ENCODE measurements around the gene RADIL.

DNA sequence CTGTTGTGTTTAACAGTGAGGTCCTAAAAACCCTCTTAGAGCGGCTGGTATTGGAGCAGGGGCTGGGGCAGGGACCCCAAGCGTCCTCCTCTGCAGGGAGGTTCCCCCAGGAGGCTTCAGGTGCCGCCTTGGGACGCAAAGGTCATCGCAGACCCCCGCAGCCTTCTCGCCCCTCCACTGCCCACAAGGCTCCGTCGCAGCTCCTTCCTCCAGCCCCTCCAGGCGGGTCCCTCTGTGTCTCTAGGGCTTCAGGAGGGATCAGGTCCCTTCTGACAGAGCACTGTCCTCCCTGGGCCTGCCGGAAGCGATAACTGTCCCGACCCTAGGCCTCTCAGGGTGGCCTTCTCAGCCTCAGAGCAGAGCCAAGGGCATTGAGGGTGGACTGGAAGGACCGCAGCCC is 134.2 kb downstream of the RADIL start:
- TF ChIP-seq, protein P1, sequence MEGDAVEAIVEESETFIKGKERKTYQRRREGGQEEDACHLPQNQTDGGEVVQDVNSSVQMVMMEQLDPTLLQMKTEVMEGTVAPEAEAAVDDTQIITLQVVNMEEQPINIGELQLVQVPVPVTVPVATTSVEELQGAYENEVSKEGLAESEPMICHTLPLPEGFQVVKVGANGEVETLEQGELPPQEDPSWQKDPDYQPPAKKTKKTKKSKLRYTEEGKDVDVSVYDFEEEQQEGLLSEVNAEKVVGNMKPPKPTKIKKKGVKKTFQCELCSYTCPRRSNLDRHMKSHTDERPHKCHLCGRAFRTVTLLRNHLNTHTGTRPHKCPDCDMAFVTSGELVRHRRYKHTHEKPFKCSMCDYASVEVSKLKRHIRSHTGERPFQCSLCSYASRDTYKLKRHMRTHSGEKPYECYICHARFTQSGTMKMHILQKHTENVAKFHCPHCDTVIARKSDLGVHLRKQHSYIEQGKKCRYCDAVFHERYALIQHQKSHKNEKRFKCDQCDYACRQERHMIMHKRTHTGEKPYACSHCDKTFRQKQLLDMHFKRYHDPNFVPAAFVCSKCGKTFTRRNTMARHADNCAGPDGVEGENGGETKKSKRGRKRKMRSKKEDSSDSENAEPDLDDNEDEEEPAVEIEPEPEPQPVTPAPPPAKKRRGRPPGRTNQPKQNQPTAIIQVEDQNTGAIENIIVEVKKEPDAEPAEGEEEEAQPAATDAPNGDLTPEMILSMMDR (IDR thresholded peaks at IDR 0.05) = no peak
- no peak for TF ChIP-seq ZFX (IDR thresholded peaks at IDR 0.05; ENCODE audit: borderline replicate concordance)

All from 22Rv1 (cell line).